HL-60 (cell line): ENCODE data around the gene LIN7C.

ENCODE experiments used
- CTCF ChIP-seq: IDR thresholded peaks from one replicate; pipeline ENCODE4 v1.5.1; 2011; ENCODE audit warnings: low read length, control low read depth, inconsistent platforms; ENCODE audit not compliant: insufficient read depth
- POLR2AphosphoS5 ChIP-seq: IDR thresholded peaks from 2 replicates; pipeline ENCODE4 v1.6.1; 2012; ENCODE audit warnings: low read depth
- REST ChIP-seq: IDR thresholded peaks from 2 replicates; pipeline ENCODE4 v1.6.1; 2012; ENCODE audit warnings: low read depth; ENCODE audit not compliant: insufficient replicate concordance
- SPI1 ChIP-seq: IDR thresholded peaks from 2 replicates; pipeline ENCODE4 v1.6.1; 2012; ENCODE audit warnings: low read depth, mild to moderate bottlenecking, borderline replicate concordance

- TF ChIP-seq POLR2AphosphoS5 = no peak
- TF ChIP-seq CTCF = no peak
- no peak for TF ChIP-seq SPI1
- no peak for TF ChIP-seq REST
These were observed 45.8 kb upstream of the LIN7C start for GRCh38 chr11:27552341-27552740.
